ENCODE measurements around the gene SGMS1.
"Not testable (repeated sequence)": the region's sequence is repeated elsewhere in the genome, so short reads cannot be mapped to it uniquely, and the experiment has no call there.

The SGMS1 gene

GRCh38 chr10:50280049-50280841, 343.5 kb downstream of the SGMS1 start:
- H3K27me3 ChIP-seq (ENCODE audit: insufficient read depth, low read length) = no peaks in the 10 kb centered on the region
- no peaks in the 10 kb centered on the region for H3K9me3 ChIP-seq (ENCODE audit: insufficient read depth, low read depth, low read length)
- H3K27ac ChIP-seq (ENCODE audit: low read depth, low read length) = no peak overlapping the region
- H3K9ac ChIP-seq (ENCODE audit: low read depth, low read length) = no peak overlapping the region
- no peaks in the 10 kb centered on the region for H3K36me3 ChIP-seq (ENCODE audit: insufficient read depth, low read length)
- 92% methylated on average over 4 of the region's 5 CpGs for WGBS
- H3K4me1 ChIP-seq (ENCODE audit: insufficient read depth, low read length) = peaks cover 8% of the 10 kb centered on the region
- H3K4me3 ChIP-seq (ENCODE audit: low read length) = no peak overlapping the region

GRCh38 chr10:50279489-50279888, 344.3 kb downstream of the SGMS1 start:
- Histone ChIP-seq H3K4me3 (ENCODE audit: low read length) (no peak overlapping the region), H3K36me3 (ENCODE audit: insufficient read depth, low read length) (no peaks in the 10 kb centered on the region), H3K27me3 (ENCODE audit: insufficient read depth, low read length) (no peaks in the 10 kb centered on the region), H3K9ac (ENCODE audit: low read depth, low read length) (no peak overlapping the region), H3K4me1 (ENCODE audit: insufficient read depth, low read length) (peaks cover 8% of the 10 kb centered on the region), H3K27ac (ENCODE audit: low read depth, low read length) (no peak overlapping the region), H3K9me3 (ENCODE audit: insufficient read depth, low read depth, low read length) (no peaks in the 10 kb centered on the region)
- 76% methylated on average over 5 of the region's 5 CpGs for WGBS

DNA sequence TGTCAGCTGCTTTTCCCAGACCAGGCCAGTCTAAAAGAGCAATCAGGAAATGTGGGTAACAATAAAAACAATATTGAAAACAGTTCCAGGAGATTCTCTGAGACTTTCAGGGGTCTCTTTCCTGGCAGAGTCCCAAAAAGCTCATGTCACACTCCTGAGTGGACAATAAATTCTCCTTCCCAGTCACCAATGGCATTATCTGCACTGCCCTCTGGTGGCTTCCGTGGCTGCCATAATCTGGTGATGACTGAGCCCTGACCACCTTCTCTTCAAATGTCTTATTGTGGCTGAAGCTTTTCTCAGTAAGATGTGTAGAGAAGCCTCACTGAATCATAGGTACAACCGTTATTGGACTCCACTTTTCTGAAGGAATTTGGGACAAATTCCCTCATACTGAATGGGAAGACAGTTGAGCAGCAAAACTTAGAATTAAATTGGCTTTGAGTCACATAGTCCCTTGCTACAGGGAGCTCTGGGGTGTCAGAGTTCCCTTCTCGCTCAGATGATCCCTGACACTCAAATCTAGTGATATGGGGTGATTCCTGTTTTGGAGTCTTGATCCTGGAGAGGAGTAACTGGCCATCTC, 348.0 kb downstream of the SGMS1 start:
- Histone ChIP-seq H3K27ac (ENCODE audit: low read depth, low read length) (no peak overlapping the region), H3K4me3 (ENCODE audit: low read length) (no peak overlapping the region), H3K9ac (ENCODE audit: low read depth, low read length) (no peak overlapping the region), H3K9me3 (ENCODE audit: insufficient read depth, low read depth, low read length) (no peaks in the 10 kb centered on the region), H3K27me3 (ENCODE audit: insufficient read depth, low read length) (no peaks in the 10 kb centered on the region), H3K4me1 (ENCODE audit: insufficient read depth, low read length) (peaks cover 8% of the 10 kb centered on the region), H3K36me3 (ENCODE audit: insufficient read depth, low read length) (no peaks in the 10 kb centered on the region)
- 56% methylated on average over 3 of the region's 3 CpGs for WGBS

DNA sequence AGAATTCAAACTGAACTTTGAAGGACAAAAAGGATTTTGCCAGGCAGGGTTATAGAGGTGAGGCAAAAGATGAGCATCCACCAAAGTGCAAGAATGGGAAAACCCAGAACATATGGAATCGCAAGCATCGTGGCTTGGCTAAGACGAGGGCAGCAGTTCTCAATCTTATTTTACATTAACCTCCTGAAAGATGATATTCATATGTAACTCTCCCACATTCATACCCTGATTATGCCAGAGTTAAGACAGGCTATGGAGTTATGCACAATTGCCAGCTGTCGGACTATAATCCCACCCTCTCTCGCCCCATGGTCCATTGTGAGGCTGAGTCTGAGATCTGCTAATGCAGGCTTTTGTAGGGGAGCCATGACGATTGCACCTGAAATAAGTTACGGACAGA, 351.2 kb downstream of the SGMS1 start:
- H3K9me3 ChIP-seq (ENCODE audit: insufficient read depth, low read depth, low read length) = no peaks in the 10 kb centered on the region
- H3K27me3 ChIP-seq (ENCODE audit: insufficient read depth, low read length) = no peaks in the 10 kb centered on the region
- H3K27ac ChIP-seq (ENCODE audit: low read depth, low read length) = no peak overlapping the region
- no peaks in the 10 kb centered on the region for H3K4me1 ChIP-seq (ENCODE audit: insufficient read depth, low read length)
- no peaks in the 10 kb centered on the region for H3K36me3 ChIP-seq (ENCODE audit: insufficient read depth, low read length)
- H3K9ac ChIP-seq (ENCODE audit: low read depth, low read length) = no peak overlapping the region
- no peak overlapping the region for H3K4me3 ChIP-seq (ENCODE audit: low read length)
- WGBS = 95% methylated on average over 7 of the region's 7 CpGs

GRCh38 chr10:50271564-50272250, 352.0 kb downstream of the SGMS1 start:
- Histone ChIP-seq H3K9me3 (ENCODE audit: insufficient read depth, low read depth, low read length) (no peaks in the 10 kb centered on the region), H3K4me3 (ENCODE audit: low read length) (no peak overlapping the region), H3K27me3 (ENCODE audit: insufficient read depth, low read length) (no peaks in the 10 kb centered on the region), H3K4me1 (ENCODE audit: insufficient read depth, low read length) (no peaks in the 10 kb centered on the region), H3K9ac (ENCODE audit: low read depth, low read length) (no peak overlapping the region), H3K27ac (ENCODE audit: low read depth, low read length) (no peak overlapping the region), H3K36me3 (ENCODE audit: insufficient read depth, low read length) (no peaks in the 10 kb centered on the region)
- WGBS = 98% methylated on average over 2 of the region's 3 CpGs

DNA sequence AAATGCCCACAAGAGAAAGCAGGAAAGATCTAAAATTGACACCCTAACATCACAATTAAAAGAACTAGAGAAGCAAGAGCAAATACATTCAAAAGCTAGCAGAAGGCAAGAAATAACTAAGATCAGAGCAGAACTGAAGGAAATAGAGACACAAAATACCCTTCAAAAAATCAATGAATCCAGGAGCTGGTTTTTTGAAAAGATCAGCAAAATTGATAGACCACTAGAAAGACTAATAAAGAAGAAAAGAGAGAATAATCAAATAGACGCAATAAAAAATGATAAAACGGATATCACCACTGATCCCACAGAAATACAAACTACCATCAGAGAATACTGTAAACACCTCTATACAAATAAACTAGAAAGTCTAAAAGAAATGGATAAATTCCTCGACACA, 355.9 kb downstream of the SGMS1 start:
- H3K27ac ChIP-seq (ENCODE audit: low read depth, low read length); H3K27me3 ChIP-seq (ENCODE audit: insufficient read depth, low read length); H3K9ac ChIP-seq (ENCODE audit: low read depth, low read length); H3K4me3 ChIP-seq (ENCODE audit: low read length); H3K9me3 ChIP-seq (ENCODE audit: insufficient read depth, low read depth, low read length); H3K4me1 ChIP-seq (ENCODE audit: insufficient read depth, low read length); H3K36me3 ChIP-seq (ENCODE audit: insufficient read depth, low read length): not testable (repeated sequence)
- no CpG with 5 or more reads among the region's 3 CpGs for WGBS

GRCh38 chr10:50262625-50263024, 361.1 kb downstream of the SGMS1 start:
- not testable (repeated sequence) for H3K9ac ChIP-seq (ENCODE audit: low read depth, low read length); H3K4me1 ChIP-seq (ENCODE audit: insufficient read depth, low read length); H3K27me3 ChIP-seq (ENCODE audit: insufficient read depth, low read length); H3K36me3 ChIP-seq (ENCODE audit: insufficient read depth, low read length); H3K9me3 ChIP-seq (ENCODE audit: insufficient read depth, low read depth, low read length); H3K27ac ChIP-seq (ENCODE audit: low read depth, low read length); H3K4me3 ChIP-seq (ENCODE audit: low read length)
- WGBS = 88% methylated on average over 10 of the region's 10 CpGs

DNA sequence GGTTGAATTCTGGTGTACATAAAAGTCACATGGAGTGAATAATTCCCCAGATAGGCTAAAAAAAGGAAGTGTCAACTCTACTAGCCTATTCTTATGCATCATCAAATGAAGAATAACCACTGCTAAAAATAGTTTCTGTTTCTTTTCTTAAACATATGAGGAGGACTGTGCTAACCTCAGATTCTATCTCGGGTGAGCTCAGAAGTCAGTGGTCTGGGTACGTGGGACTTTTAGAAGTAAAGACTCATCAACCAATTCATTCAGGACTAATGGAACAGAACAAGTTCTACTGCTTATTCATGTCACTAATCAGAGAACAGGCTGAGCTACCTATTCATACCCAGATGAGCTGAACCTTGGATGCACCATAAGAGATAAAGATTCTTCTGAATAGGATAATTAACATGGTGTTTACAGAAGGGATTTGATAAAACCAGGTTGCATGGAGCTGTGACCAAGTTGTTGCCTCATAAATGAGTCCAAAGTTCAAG, 362.9 kb downstream of the SGMS1 start:
- 93% methylated on average over 2 of the region's 2 CpGs for WGBS
- Histone ChIP-seq H3K9me3 (ENCODE audit: insufficient read depth, low read depth, low read length) (no peaks in the 10 kb centered on the region), H3K4me1 (ENCODE audit: insufficient read depth, low read length) (0 out of 2 replicates have a peak, but pooled peaks cover 6% of the 10 kb centered on the region), H3K27me3 (ENCODE audit: insufficient read depth, low read length) (no peaks in the 10 kb centered on the region), H3K9ac (ENCODE audit: low read depth, low read length) (no peak overlapping the region), H3K36me3 (ENCODE audit: insufficient read depth, low read length) (no peaks in the 10 kb centered on the region), H3K27ac (ENCODE audit: low read depth, low read length) (no peak overlapping the region), H3K4me3 (ENCODE audit: low read length) (no peak overlapping the region)
